ENCODE results near the gene NEK8.

Gene NEK8

GRCh38 chr17:28744104-28744971, 15.8 kb downstream of the NEK8 start:
- Histone ChIP-seq H3K4me3 (ENCODE audit: low read depth, low read length) (peak overlapping the region; percentile 87), H3K27ac (peak overlapping the region; percentile 93), H3K36me3 (peaks cover 53% of the 10 kb centered on the region), H3K9me3 (ENCODE audit: severe bottlenecking) (no peaks in the 10 kb centered on the region), H3K27me3 (ENCODE audit: insufficient read depth, low read depth, severe bottlenecking) (no peaks in the 10 kb centered on the region)
- peak; percentile 50 for DNase-seq
- no peak for TF ChIP-seq CTCF (IDR thresholded peaks at IDR 0.05; ENCODE audit: low read depth, low read length)

- H3K36me3 ChIP-seq: peaks cover 57% of the 10 kb centered on the region
- H3K27me3 ChIP-seq (ENCODE audit: insufficient read depth, low read depth, severe bottlenecking): no peaks in the 10 kb centered on the region
- DNase-seq: peak; percentile 58
- H3K27ac ChIP-seq: peak overlapping the region; percentile 93
- no peaks in the 10 kb centered on the region for H3K9me3 ChIP-seq (ENCODE audit: severe bottlenecking)
- TF ChIP-seq CTCF (IDR thresholded peaks at IDR 0.05; ENCODE audit: low read depth, low read length): no peak
- H3K4me3 ChIP-seq (ENCODE audit: low read depth, low read length): peak overlapping the region; percentile 87
These were observed 16.6 kb downstream of the NEK8 start for GRCh38 chr17:28744972-28745785.

- Histone ChIP-seq H3K36me3 (peaks cover 64% of the 10 kb centered on the region), H3K4me3 (ENCODE audit: low read depth, low read length) (peak overlapping the region; percentile 87), H3K27me3 (ENCODE audit: insufficient read depth, low read depth, severe bottlenecking) (no peaks in the 10 kb centered on the region), H3K9me3 (ENCODE audit: severe bottlenecking) (no peaks in the 10 kb centered on the region), H3K27ac (peak overlapping the region; percentile 93)
- DNase-seq: no peak
- no peak for TF ChIP-seq CTCF (IDR thresholded peaks at IDR 0.05; ENCODE audit: low read depth, low read length)
These were observed 17.3 kb downstream of the NEK8 start for GRCh38 chr17:28745786-28746411.

- no peaks in the 10 kb centered on the region for H3K9me3 ChIP-seq (ENCODE audit: severe bottlenecking)
- TF ChIP-seq CTCF (IDR thresholded peaks at IDR 0.05; ENCODE audit: low read depth, low read length): 0 out of 2 replicates have a peak, but pooled peaks have one; percentile 9
- peak; percentile 93 for DNase-seq
- no peak overlapping the region for H3K4me3 ChIP-seq (ENCODE audit: low read depth, low read length)
- peaks cover 71% of the 10 kb centered on the region for H3K36me3 ChIP-seq
- no peaks in the 10 kb centered on the region for H3K27me3 ChIP-seq (ENCODE audit: insufficient read depth, low read depth, severe bottlenecking)
- H3K27ac ChIP-seq: peak overlapping the region; percentile 93
These were observed 18.0 kb downstream of the NEK8 start for GRCh38 chr17:28746611-28747050.

GRCh38 chr17:28747051-28747691, 18.6 kb downstream of the NEK8 start:
- H3K9me3 ChIP-seq (ENCODE audit: severe bottlenecking): no peaks in the 10 kb centered on the region
- H3K27me3 ChIP-seq (ENCODE audit: insufficient read depth, low read depth, severe bottlenecking): no peaks in the 10 kb centered on the region
- no peak for DNase-seq
- H3K4me3 ChIP-seq (ENCODE audit: low read depth, low read length): no peak overlapping the region
- no peak for TF ChIP-seq CTCF (IDR thresholded peaks at IDR 0.05; ENCODE audit: low read depth, low read length)
- H3K27ac ChIP-seq: peak overlapping the region; percentile 93
- H3K36me3 ChIP-seq: peaks cover 77% of the 10 kb centered on the region

Data from WERI-Rb-1 (cell line).